HFFc6 (cell line): Measurements from ENCODE around the gene PLEKHH1. TPM values are rescaled to one million over a fixed set of nuclear protein-coding genes. Genes with fewer than 3 reads are reported as not detected.

Source experiments
- DNase-seq: peaks from one replicate; pipeline ENCODE4 v3.0.0-alpha.2; 2018
- H3K27ac Mint-ChIP-seq: 2 replicates; pipeline ENCODE4 v1.8.0; 2020; ENCODE audit warnings: mild to moderate bottlenecking, mixed read lengths
- H3K27me3 Mint-ChIP-seq: 2 replicates; pipeline ENCODE4 v1.8.0; 2021; ENCODE audit warnings: mild to moderate bottlenecking, moderate library complexity, mixed read lengths; ENCODE audit not compliant: insufficient read depth
- H3K36me3 Mint-ChIP-seq: 2 replicates; pipeline ENCODE4 v1.8.0; 2021; ENCODE audit warnings: low read depth, mixed read lengths
- H3K4me1 Mint-ChIP-seq: 2 replicates; pipeline ENCODE4 v1.8.0; 2020; ENCODE audit warnings: low read depth, mixed read lengths
- H3K4me3 Mint-ChIP-seq: 2 replicates; pipeline ENCODE4 v1.8.0; 2020; ENCODE audit warnings: mild to moderate bottlenecking, moderate library complexity, mixed read lengths
- H3K9me3 Mint-ChIP-seq: 2 replicates; pipeline ENCODE4 v1.8.0; 2020; ENCODE audit warnings: mild to moderate bottlenecking, mixed read lengths
- CTCF ChIP-seq: fragments of 200-600 bp; sonication (generic); IDR thresholded peaks from 2 replicates; pipeline ENCODE4 v1.5.0; 2021; ENCODE audit warnings: antibody characterized with exemption, mild to moderate bottlenecking
- total RNA-seq, 6 experiments: library from RNA; stranded (reverse); fragmentation: NEBNext Ultra II Directional; extraction: Animal tissue kit (Norgen Biotek cat#: 25700); gene quantifications; 2 replicates in 1 of 6; 3 replicates in 5 of 6; pipeline ENCODE4 v1.2.3, GENCODE V29; 2021

PLEKHH1 gene
- total RNA-seq, 6 experiments from 2014 or later: 0.10 to 0.28 (median 0.19) TPM

DNA sequence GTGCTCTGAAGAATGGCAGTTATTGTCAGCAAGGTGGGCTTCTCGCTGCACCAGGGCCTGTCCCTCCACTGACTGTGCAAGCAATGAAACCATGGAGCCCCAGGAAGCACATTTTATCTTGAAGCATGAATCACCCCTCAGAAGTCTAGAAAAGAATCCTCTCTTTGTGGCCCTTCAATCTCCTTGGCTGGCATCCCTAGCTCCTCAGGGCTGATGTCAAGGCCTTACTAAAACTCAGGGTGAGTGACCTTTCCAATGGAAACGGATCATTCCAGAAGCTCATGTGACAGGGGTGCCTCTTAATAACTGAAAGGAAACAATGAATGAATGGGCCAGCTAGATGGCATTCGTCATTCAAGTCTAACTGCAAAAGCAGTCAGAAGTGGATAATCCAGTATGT, 22.3 kb upstream of the PLEKHH1 start:
- Mint-ChIP-seq H3K4me1 (peaks cover 21% of the 10 kb centered on the region), H3K9me3 (no peaks in the 10 kb centered on the region), H3K27me3 (peaks cover 25% of the 10 kb centered on the region), H3K27ac (no peak overlapping the region), H3K36me3 (no peaks in the 10 kb centered on the region), H3K4me3 (no peak overlapping the region)
- no peak for TF ChIP-seq CTCF
- DNase-seq: no peak

DNA sequence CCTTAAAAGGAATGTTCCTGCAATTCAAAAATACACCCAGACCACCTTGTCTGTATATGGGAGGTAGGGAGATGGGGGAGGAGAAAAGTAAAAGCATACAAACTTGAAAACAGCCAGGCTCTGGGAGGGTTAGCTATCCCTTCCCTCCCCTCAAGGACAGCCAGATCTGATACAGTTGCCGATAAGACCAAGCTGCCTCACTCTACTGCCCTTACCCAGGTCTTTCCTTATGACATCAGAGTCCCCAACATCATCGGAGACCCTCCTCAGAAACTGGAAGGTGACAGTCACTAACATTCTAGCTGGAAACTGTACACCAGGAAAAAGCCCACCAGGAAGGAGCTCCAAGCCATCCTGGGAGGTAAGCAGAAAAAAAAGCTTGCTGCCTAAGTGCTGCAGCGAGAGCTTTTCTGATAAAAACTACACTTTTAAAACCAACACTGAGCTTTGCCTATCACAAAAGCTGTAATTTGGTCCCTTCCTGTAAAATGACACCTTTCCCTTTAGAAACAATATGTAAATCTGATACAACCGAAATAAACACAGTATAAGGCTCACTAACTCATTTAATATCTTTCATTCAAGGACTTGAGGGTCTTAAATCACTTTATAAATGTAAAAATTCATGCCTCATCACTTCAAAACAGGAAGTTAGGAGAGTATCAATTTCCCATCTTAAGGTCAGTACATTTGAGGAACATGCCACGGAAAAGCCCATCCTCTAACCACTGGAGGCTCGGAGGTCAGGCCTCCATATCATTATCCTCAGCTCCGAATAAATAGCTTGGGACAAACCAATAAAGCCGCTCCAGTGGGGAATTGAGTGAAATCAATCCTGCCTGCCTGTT, 20.4 kb upstream of the PLEKHH1 start:
- no peak for DNase-seq
- no peak overlapping the region for H3K4me3 Mint-ChIP-seq
- no peaks in the 10 kb centered on the region for H3K36me3 Mint-ChIP-seq
- H3K4me1 Mint-ChIP-seq: peaks cover 14% of the 10 kb centered on the region
- H3K9me3 Mint-ChIP-seq: no peaks in the 10 kb centered on the region
- no peak for TF ChIP-seq CTCF
- H3K27me3 Mint-ChIP-seq: peaks cover 33% of the 10 kb centered on the region
- H3K27ac Mint-ChIP-seq: no peak overlapping the region

GRCh38 chr14:67513631-67514108, 19.4 kb upstream of the PLEKHH1 start:
- TF ChIP-seq CTCF: no peak
- no peak for DNase-seq
- Mint-ChIP-seq H3K27me3 (peaks cover 33% of the 10 kb centered on the region), H3K27ac (no peak overlapping the region), H3K9me3 (no peaks in the 10 kb centered on the region), H3K4me3 (peak overlapping the region; percentile 86), H3K36me3 (no peaks in the 10 kb centered on the region), H3K4me1 (peaks cover 14% of the 10 kb centered on the region)

GRCh38 chr14:67514203-67514607, 18.9 kb upstream of the PLEKHH1 start:
- H3K4me3 Mint-ChIP-seq: peak overlapping the region; percentile 86
- no peaks in the 10 kb centered on the region for H3K9me3 Mint-ChIP-seq
- no peak for DNase-seq

DNA sequence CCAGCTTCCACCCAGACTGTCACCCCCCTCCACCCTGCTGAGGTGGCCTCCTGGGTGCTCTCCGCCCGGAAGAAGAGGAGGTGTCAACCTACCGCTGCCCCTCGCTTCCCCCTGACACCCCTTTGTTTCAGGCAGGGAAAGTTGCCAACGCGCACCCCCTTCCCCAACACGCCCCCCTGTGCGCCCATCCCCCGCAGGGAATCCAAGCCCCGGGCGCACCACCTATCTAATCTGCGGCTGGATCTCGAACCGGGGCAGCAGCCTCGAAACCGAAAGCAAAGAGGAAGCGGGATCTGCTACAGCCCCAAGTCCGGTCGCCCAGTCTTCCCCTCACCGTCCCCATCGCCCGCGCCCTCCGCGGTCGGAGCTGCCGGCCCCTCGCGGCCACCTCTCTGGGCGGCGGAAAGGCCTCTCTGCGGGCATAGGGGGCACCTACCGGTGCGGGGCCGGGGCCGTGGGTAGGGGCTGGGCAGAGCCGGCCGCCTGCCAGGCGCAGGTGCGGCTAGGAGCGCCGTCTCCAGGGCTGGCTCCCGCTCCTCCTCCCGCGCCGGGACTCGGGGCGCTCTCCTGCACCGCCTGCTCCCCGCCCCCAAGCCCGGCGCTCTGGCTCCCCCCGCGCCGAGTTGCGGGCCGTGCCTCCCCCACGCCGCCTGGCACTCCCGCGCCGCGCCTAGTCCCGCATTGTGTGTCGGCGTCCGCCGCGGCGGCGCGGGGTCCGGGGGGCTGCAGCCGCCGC, 18.3 kb upstream of the PLEKHH1 start:
- peaks cover 14% of the 10 kb centered on the region for H3K4me1 Mint-ChIP-seq
- H3K36me3 Mint-ChIP-seq: no peaks in the 10 kb centered on the region
- no peak for TF ChIP-seq CTCF
- peaks cover 32% of the 10 kb centered on the region for H3K27me3 Mint-ChIP-seq
- no peak overlapping the region for H3K27ac Mint-ChIP-seq
- H3K4me3 Mint-ChIP-seq: peak overlapping the region; percentile 86
- H3K9me3 Mint-ChIP-seq: no peaks in the 10 kb centered on the region
- no peak for DNase-seq

More at GRCh38 chr14:67514203-67514607, 18.9 kb upstream of the PLEKHH1 start:
- TF ChIP-seq CTCF: no peak
- no peaks in the 10 kb centered on the region for H3K36me3 Mint-ChIP-seq
- H3K27me3 Mint-ChIP-seq: peaks cover 29% of the 10 kb centered on the region
- peaks cover 14% of the 10 kb centered on the region for H3K4me1 Mint-ChIP-seq
- H3K27ac Mint-ChIP-seq: no peak overlapping the region
